ENCODE results near the gene KRTAP10-3. TPM values are rescaled to one million over a fixed set of nuclear protein-coding genes. Genes with fewer than 3 reads are reported as not detected.

The KRTAP10-3 gene
- total and polyA plus RNA-seq, 9 donors = not detected

GRCh38 chr21:44571296-44571695 lies 12.7 kb upstream of the KRTAP10-3 start:
- DNase-seq = no peak
- TF ChIP-seq POLR2A (IDR thresholded peaks at IDR 0.05) (no peak), CTCF (IDR thresholded peaks at IDR 0.05) (no peak), EP300 (IDR thresholded peaks at IDR 0.05) (no peak)
- Histone ChIP-seq H3K9me3 (no peaks in the 10 kb centered on the region), H3K36me3 (no peaks in the 10 kb centered on the region), H3K4me1 (ENCODE audit: insufficient read depth) (no peaks in the 10 kb centered on the region), H3K27me3 (no peaks in the 10 kb centered on the region), H3K27ac (no peak overlapping the region), H3K4me3 (no peak overlapping the region)
- intact Hi-C loops (cut with DNase I) = no loop called here
- 71 to 84% (median 82%) methylated on average over 4 of the region's 4 CpGs for WGBS, 3 donors

- TF ChIP-seq POLR2A (IDR thresholded peaks at IDR 0.05) = no peak
- no peak for TF ChIP-seq EP300 (IDR thresholded peaks at IDR 0.05)
- no peak for TF ChIP-seq CTCF (IDR thresholded peaks at IDR 0.05)
- H3K4me1 ChIP-seq (ENCODE audit: insufficient read depth) = no peaks in the 10 kb centered on the region
- WGBS, 3 donors = 77 to 81% (median 79%) methylated on average over 12 of the region's 12 CpGs
- H3K36me3 ChIP-seq = no peaks in the 10 kb centered on the region
- no peak overlapping the region for H3K27ac ChIP-seq
- intact Hi-C loops (cut with DNase I) = no loop called here
- H3K4me3 ChIP-seq = no peak overlapping the region
- no peak for DNase-seq
- H3K9me3 ChIP-seq = no peaks in the 10 kb centered on the region
- no peaks in the 10 kb centered on the region for H3K27me3 ChIP-seq
Measured at GRCh38 chr21:44569861-44570517, 11.4 kb upstream of the KRTAP10-3 start.

- no peak for DNase-seq
Measured at GRCh38 chr21:44568667-44569556, 10.3 kb upstream of the KRTAP10-3 start.

GRCh38 chr21:44568261-44568660 lies 9.7 kb upstream of the KRTAP10-3 start:
- intact Hi-C loops (cut with DNase I) = no loop called here
- Histone ChIP-seq H3K4me1 (ENCODE audit: insufficient read depth) (no peaks in the 10 kb centered on the region), H3K27me3 (no peaks in the 10 kb centered on the region), H3K4me3 (no peak overlapping the region), H3K36me3 (no peaks in the 10 kb centered on the region), H3K27ac (no peak overlapping the region), H3K9me3 (no peaks in the 10 kb centered on the region)
- TF ChIP-seq CTCF (IDR thresholded peaks at IDR 0.05) (no peak), POLR2A (IDR thresholded peaks at IDR 0.05) (no peak), EP300 (IDR thresholded peaks at IDR 0.05) (no peak)
- DNase-seq = no peak
- WGBS, 3 donors = 74 to 77% (median 75%) methylated on average over 12 of the region's 12 CpGs

More at GRCh38 chr21:44568667-44569556, 10.3 kb upstream of the KRTAP10-3 start:
- Histone ChIP-seq H3K36me3 (no peaks in the 10 kb centered on the region), H3K4me3 (no peak overlapping the region), H3K9me3 (no peaks in the 10 kb centered on the region), H3K27ac (no peak overlapping the region), H3K4me1 (ENCODE audit: insufficient read depth) (no peaks in the 10 kb centered on the region), H3K27me3 (no peaks in the 10 kb centered on the region)
- intact Hi-C loops (cut with DNase I) = no loop called here
- 64 to 71% (median 68%) methylated on average over 27 of the region's 27 CpGs for WGBS, 3 donors
- TF ChIP-seq CTCF (IDR thresholded peaks at IDR 0.05) = no peak
- no peak for TF ChIP-seq POLR2A (IDR thresholded peaks at IDR 0.05)
- TF ChIP-seq EP300 (IDR thresholded peaks at IDR 0.05) = no peak

Measured in ovary (tissue), 9 donors.